HEK293 (cell line): ENCODE measurements around the gene SCGB1D2.

Experiments
- CTCF ChIA-PET: fragments of 350-600 bp; formaldehyde crosslinking; extraction: SDS; loops from one replicate; lab custom pipeline; 2021; ENCODE audit warnings: antibody characterized with exemption; lab: Yijun Ruan, JAX
- POLR2A ChIA-PET: fragments of 300-600 bp; formaldehyde crosslinking; extraction: SDS; loops from one replicate; lab custom pipeline; 2020; ENCODE audit warnings: antibody characterized with exemption, inconsistent platforms; lab: Yijun Ruan, JAX
- H3K27ac ChIP-seq: fragments of 200-500 bp; sonication (Bioruptor generic); 2 replicates; pipeline ENCODE4 v1.5.1; 2014; ENCODE audit warnings: low read depth, low read length, control low read depth, inconsistent platforms; ENCODE audit errors: extremely low read depth
- H3K36me3 ChIP-seq, 2 experiments: fragments of 200-500 bp in 1 of 2; sonication (Bioruptor generic) in 1 of 2; 1 replicate in 1 of 2; 2 replicates in 1 of 2; pipeline ENCODE4 v1.5.1; 2014 to 2017; ENCODE audit warnings: inconsistent platforms in 2 of 2, low read length in 2 of 2; ENCODE audit not compliant: control insufficient read depth in 2 of 2, insufficient read depth in 1 of 2
- H3K4me1 ChIP-seq: fragments of 200-500 bp; sonication (Bioruptor generic); 2 replicates; pipeline ENCODE4 v1.5.1; 2014; ENCODE audit warnings: mild to moderate bottlenecking, low read length, inconsistent platforms; ENCODE audit not compliant: control insufficient read depth, insufficient read depth
- H3K4me3 ChIP-seq: 2 replicates; pipeline ENCODE4 v1.5.1; 2011; ENCODE audit warnings: low read depth, mild to moderate bottlenecking, control low read depth, low read length, moderate library complexity
- H3K9me3 ChIP-seq: fragments of 200-500 bp; sonication (Bioruptor generic); 2 replicates; pipeline ENCODE4 v1.5.1; 2014; ENCODE audit warnings: low read depth, low read length, inconsistent platforms; ENCODE audit not compliant: control insufficient read depth, insufficient read depth
- HOXA7 ChIP-seq: sonication (generic); formaldehyde crosslinking; IDR thresholded peaks from 2 replicates; pipeline ENCODE4 v1.8.1; 2022; ENCODE audit warnings: missing genetic modification reagents, borderline replicate concordance
- KLF16 ChIP-seq: fragments of 450-650 bp; formaldehyde crosslinking; IDR thresholded peaks from 2 replicates; pipeline ENCODE4 v1.5.1; 2017; ENCODE audit warnings: missing biosample characterization, missing genetic modification characterization
- MYNN ChIP-seq: fragments of 450-650 bp; formaldehyde crosslinking; IDR thresholded peaks from 2 replicates; pipeline ENCODE4 v1.5.1; 2016; ENCODE audit warnings: missing biosample characterization, missing genetic modification characterization, borderline replicate concordance
- REPIN1 ChIP-seq: fragments of 450-650 bp; formaldehyde crosslinking; IDR thresholded peaks from 2 replicates; pipeline ENCODE4 v1.5.1; 2017; ENCODE audit warnings: missing biosample characterization, missing genetic modification characterization, low read depth
- ZFP69B ChIP-seq: fragments of 450-650 bp; formaldehyde crosslinking; IDR thresholded peaks from 2 replicates; pipeline ENCODE4 v1.5.1; 2016; ENCODE audit warnings: missing biosample characterization, missing genetic modification characterization
- ZNF140 ChIP-seq: fragments of 450-650 bp; formaldehyde crosslinking; IDR thresholded peaks from 2 replicates; pipeline ENCODE4 v1.5.1; 2016; ENCODE audit warnings: missing biosample characterization, missing genetic modification characterization
- ZNF146 ChIP-seq: fragments of 450-650 bp; formaldehyde crosslinking; IDR thresholded peaks from 2 replicates; pipeline ENCODE4 v1.5.1; 2016; ENCODE audit warnings: missing biosample characterization, missing genetic modification characterization
- ZNF350 ChIP-seq: fragments of 450-650 bp; formaldehyde crosslinking; IDR thresholded peaks from 2 replicates; pipeline ENCODE4 v1.5.0; 2017; ENCODE audit warnings: missing biosample characterization, mild to moderate bottlenecking, missing genetic modification characterization
- ZNF366 ChIP-seq: fragments of 450-650 bp; formaldehyde crosslinking; conservative IDR thresholded peaks from 2 replicates; pipeline ENCODE4 v1.5.1; 2016; ENCODE audit warnings: missing biosample characterization, missing genetic modification characterization
- ZNF558 ChIP-seq: fragments of 450-650 bp; formaldehyde crosslinking; IDR thresholded peaks from 2 replicates; pipeline ENCODE4 v1.5.1; 2016; ENCODE audit warnings: missing biosample characterization, missing genetic modification characterization
- ZNF610 ChIP-seq: fragments of 450-650 bp; formaldehyde crosslinking; IDR thresholded peaks from 2 replicates; pipeline ENCODE4 v1.5.1; 2016; ENCODE audit warnings: missing biosample characterization, missing genetic modification characterization, borderline replicate concordance
- ZNF664 ChIP-seq: fragments of 450-650 bp; formaldehyde crosslinking; IDR thresholded peaks from 2 replicates; pipeline ENCODE4 v1.5.1; 2016; ENCODE audit warnings: missing biosample characterization, missing genetic modification characterization
- ZNF776 ChIP-seq: fragments of 450-650 bp; formaldehyde crosslinking; IDR thresholded peaks from 2 replicates; pipeline ENCODE4 v1.5.0; 2017; ENCODE audit warnings: missing biosample characterization, missing genetic modification characterization, borderline replicate concordance
- ZNF791 ChIP-seq: fragments of 450-650 bp; formaldehyde crosslinking; IDR thresholded peaks from 2 replicates; pipeline ENCODE4 v1.5.1; 2016; ENCODE audit warnings: missing biosample characterization, missing genetic modification characterization
- ZSCAN30 ChIP-seq: fragments of 450-650 bp; IDR thresholded peaks from 2 replicates; pipeline ENCODE4 v1.5.1; 2018; ENCODE audit warnings: missing biosample characterization, mild to moderate bottlenecking, missing genetic modification characterization, moderate library complexity
- TF ChIP-seq, protein P1 (sequence below): fragments of 450-650 bp; IDR thresholded peaks from 2 replicates; pipeline ENCODE4 v1.5.1; 2018; ENCODE audit warnings: missing biosample characterization, mild to moderate bottlenecking, missing genetic modification characterization
- TF ChIP-seq, protein P2 (sequence below): fragments of 450-650 bp; formaldehyde crosslinking; IDR thresholded peaks from 2 replicates; pipeline ENCODE4 v1.5.1; 2016; ENCODE audit warnings: missing biosample characterization, missing genetic modification characterization
- TF ChIP-seq, protein P3 (sequence below): fragments of 450-650 bp; formaldehyde crosslinking; IDR thresholded peaks from 2 replicates; pipeline ENCODE4 v1.5.1; 2016; ENCODE audit warnings: missing biosample characterization, missing genetic modification characterization
- TF ChIP-seq, protein P4 (sequence below): fragments of 450-650 bp; formaldehyde crosslinking; IDR thresholded peaks from 2 replicates; pipeline ENCODE4 v1.5.1; 2016; ENCODE audit warnings: missing biosample characterization, missing genetic modification characterization
- TF ChIP-seq, protein P5 (sequence below): fragments of 450-650 bp; formaldehyde crosslinking; conservative IDR thresholded peaks from 2 replicates; pipeline ENCODE4 v1.5.1; 2016; ENCODE audit warnings: low read depth, missing biosample characterization, missing genetic modification characterization
- TF ChIP-seq, protein P6 (sequence below): fragments of 450-650 bp; formaldehyde crosslinking; IDR thresholded peaks from 2 replicates; pipeline ENCODE4 v1.5.1; 2016; ENCODE audit warnings: missing biosample characterization, missing genetic modification characterization

SCGB1D2 gene

DNA sequence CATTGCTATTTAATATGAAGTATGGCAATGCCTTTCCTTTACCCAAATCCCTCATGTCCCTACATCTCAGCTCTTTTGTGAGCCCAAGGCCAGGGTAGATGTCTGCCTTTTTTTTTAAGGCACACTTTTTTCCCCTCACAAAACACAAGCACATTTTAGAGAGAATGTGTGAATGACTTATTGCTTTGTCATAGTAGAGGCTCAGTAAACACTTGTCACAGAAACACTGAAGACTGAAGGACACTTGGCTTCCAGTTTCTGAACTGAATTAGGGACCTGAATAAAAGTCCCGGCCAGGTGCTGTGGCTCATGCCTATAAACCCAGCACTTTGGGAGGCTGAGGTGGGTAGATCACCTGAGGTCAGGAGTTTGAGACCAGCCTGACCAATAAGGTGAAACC lies 25.0 kb downstream of the SCGB1D2 start:
- Histone ChIP-seq H3K9me3 (no peaks in the 10 kb centered on the region), H3K27ac (no peak overlapping the region), H3K4me3 (no peak overlapping the region), H3K36me3 (no peaks in the 10 kb centered on the region), H3K4me1 (no peaks in the 10 kb centered on the region)
- CTCF ChIA-PET, result interaction anchor here (0.8 kb wide), 1 partner anchor 47 kb away, joined by 3 read pairs; no protein-coding TSS in a partner anchor
- TF ChIP-seq ZNF140 (tag by site-specific recombination) (no peak), ZNF350 (tag by site-specific recombination) (no peak), ZSCAN30 (no peak), ZNF664 (tag by site-specific recombination) (no peak), HOXA7 (CRISPR knock-in tag) (no peak)
- TF ChIP-seq, protein P1, sequence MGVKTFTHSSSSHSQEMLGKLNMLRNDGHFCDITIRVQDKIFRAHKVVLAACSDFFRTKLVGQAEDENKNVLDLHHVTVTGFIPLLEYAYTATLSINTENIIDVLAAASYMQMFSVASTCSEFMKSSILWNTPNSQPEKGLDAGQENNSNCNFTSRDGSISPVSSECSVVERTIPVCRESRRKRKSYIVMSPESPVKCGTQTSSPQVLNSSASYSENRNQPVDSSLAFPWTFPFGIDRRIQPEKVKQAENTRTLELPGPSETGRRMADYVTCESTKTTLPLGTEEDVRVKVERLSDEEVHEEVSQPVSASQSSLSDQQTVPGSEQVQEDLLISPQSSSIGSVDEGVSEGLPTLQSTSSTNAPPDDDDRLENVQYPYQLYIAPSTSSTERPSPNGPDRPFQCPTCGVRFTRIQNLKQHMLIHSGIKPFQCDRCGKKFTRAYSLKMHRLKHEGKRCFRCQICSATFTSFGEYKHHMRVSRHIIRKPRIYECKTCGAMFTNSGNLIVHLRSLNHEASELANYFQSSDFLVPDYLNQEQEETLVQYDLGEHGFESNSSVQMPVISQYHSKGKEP, result no peak
- TF ChIP-seq, protein P2, sequence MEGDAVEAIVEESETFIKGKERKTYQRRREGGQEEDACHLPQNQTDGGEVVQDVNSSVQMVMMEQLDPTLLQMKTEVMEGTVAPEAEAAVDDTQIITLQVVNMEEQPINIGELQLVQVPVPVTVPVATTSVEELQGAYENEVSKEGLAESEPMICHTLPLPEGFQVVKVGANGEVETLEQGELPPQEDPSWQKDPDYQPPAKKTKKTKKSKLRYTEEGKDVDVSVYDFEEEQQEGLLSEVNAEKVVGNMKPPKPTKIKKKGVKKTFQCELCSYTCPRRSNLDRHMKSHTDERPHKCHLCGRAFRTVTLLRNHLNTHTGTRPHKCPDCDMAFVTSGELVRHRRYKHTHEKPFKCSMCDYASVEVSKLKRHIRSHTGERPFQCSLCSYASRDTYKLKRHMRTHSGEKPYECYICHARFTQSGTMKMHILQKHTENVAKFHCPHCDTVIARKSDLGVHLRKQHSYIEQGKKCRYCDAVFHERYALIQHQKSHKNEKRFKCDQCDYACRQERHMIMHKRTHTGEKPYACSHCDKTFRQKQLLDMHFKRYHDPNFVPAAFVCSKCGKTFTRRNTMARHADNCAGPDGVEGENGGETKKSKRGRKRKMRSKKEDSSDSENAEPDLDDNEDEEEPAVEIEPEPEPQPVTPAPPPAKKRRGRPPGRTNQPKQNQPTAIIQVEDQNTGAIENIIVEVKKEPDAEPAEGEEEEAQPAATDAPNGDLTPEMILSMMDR (tag by site-specific recombination), result no peak
- POLR2A ChIA-PET, result no interaction called here

DNA sequence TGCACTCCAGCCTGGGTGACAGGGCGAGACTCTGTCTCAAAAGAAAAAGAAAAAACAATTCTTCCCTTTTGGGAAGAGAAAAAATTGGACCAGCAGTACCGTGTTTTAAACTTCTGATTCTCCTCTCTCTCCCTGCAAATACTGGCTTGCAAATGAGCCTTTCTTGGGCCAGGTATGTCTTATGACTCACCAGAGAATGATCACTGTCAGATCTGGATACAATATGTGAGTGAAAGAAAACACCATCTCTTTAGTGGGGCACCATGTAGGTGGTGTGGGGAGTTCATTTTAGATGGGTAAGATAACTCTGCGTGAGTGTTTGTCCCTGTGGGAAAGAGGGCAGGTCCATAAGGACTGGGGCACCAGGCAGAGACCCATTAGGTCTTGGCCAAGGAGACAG lies 25.5 kb downstream of the SCGB1D2 start:
- POLR2A ChIA-PET, result no interaction called here
- Histone ChIP-seq H3K4me1 (no peaks in the 10 kb centered on the region), H3K36me3 (no peaks in the 10 kb centered on the region), H3K9me3 (no peaks in the 10 kb centered on the region), H3K4me3 (no peak overlapping the region), H3K27ac (no peak overlapping the region)
- CTCF ChIA-PET, result no interaction called here
- TF ChIP-seq ZFP69B (tag by site-specific recombination) (no peak), ZNF558 (tag by site-specific recombination) (no peak), ZNF664 (tag by site-specific recombination) (no peak), MYNN (no peak), ZNF366 (tag by site-specific recombination) (no peak), ZNF146 (no peak), ZNF791 (no peak), ZNF776 (tag by site-specific recombination) (no peak), ZNF610 (no peak), REPIN1 (tag by site-specific recombination) (no peak), KLF16 (tag by site-specific recombination) (no peak)
- TF ChIP-seq, protein P3, sequence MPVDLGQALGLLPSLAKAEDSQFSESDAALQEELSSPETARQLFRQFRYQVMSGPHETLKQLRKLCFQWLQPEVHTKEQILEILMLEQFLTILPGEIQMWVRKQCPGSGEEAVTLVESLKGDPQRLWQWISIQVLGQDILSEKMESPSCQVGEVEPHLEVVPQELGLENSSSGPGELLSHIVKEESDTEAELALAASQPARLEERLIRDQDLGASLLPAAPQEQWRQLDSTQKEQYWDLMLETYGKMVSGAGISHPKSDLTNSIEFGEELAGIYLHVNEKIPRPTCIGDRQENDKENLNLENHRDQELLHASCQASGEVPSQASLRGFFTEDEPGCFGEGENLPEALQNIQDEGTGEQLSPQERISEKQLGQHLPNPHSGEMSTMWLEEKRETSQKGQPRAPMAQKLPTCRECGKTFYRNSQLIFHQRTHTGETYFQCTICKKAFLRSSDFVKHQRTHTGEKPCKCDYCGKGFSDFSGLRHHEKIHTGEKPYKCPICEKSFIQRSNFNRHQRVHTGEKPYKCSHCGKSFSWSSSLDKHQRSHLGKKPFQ (tag by site-specific recombination), result no peak
- TF ChIP-seq, protein P4, sequence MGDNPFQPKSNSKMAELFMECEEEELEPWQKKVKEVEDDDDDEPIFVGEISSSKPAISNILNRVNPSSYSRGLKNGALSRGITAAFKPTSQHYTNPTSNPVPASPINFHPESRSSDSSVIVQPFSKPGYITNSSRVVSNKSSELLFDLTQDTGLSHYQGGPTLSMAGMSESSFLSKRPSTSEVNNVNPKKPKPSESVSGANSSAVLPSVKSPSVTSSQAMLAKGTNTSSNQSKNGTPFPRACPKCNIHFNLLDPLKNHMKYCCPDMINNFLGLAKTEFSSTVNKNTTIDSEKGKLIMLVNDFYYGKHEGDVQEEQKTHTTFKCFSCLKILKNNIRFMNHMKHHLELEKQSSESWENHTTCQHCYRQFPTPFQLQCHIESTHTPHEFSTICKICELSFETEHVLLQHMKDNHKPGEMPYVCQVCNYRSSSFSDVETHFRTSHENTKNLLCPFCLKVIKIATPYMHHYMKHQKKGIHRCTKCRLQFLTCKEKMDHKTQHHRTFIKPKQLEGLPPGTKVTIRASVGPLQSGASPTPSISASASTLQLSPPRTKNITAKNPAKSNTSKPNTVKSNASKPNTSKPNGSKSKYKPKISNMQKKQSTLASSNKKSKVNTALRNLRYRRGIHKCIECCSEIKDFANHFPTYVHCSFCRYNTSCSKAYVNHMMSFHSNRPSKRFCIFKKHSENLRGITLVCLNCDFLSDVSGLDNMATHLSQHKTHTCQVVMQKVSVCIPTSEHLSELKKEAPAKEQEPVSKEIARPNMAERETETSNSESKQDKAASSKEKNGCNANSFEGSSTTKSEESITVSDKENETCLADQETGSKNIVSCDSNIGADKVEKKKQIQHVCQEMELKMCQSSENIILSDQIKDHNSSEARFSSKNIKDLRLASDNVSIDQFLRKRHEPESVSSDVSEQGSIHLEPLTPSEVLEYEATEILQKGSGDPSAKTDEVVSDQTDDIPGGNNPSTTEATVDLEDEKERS (tag by site-specific recombination), result no peak
- TF ChIP-seq, protein P5, sequence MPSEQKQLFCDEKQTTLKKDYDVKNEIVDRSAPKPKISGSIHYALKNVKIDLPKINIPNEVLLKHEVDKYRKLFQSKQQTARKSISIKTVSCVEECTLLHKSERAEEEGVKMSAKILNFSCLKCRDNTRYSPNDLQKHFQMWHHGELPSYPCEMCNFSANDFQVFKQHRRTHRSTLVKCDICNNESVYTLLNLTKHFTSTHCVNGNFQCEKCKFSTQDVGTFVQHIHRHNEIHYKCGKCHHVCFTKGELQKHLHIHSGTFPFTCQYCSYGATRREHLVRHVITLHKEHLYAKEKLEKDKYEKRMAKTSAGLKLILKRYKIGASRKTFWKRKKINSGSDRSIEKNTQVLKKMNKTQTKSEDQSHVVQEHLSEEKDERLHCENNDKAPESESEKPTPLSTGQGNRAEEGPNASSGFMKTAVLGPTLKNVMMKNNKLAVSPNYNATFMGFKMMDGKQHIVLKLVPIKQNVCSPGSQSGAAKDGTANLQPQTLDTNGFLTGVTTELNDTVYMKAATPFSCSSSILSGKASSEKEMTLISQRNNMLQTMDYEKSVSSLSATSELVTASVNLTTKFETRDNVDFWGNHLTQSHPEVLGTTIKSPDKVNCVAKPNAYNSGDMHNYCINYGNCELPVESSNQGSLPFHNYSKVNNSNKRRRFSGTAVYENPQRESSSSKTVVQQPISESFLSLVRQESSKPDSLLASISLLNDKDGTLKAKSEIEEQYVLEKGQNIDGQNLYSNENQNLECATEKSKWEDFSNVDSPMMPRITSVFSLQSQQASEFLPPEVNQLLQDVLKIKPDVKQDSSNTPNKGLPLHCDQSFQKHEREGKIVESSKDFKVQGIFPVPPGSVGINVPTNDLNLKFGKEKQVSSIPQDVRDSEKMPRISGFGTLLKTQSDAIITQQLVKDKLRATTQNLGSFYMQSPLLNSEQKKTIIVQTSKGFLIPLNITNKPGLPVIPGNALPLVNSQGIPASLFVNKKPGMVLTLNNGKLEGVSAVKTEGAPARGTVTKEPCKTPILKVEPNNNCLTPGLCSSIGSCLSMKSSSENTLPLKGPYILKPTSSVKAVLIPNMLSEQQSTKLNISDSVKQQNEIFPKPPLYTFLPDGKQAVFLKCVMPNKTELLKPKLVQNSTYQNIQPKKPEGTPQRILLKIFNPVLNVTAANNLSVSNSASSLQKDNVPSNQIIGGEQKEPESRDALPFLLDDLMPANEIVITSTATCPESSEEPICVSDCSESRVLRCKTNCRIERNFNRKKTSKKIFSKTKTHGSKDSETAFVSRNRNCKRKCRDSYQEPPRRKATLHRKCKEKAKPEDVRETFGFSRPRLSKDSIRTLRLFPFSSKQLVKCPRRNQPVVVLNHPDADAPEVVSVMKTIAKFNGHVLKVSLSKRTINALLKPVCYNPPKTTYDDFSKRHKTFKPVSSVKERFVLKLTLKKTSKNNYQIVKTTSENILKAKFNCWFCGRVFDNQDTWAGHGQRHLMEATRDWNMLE (tag by site-specific recombination), result no peak
- TF ChIP-seq, protein P6, sequence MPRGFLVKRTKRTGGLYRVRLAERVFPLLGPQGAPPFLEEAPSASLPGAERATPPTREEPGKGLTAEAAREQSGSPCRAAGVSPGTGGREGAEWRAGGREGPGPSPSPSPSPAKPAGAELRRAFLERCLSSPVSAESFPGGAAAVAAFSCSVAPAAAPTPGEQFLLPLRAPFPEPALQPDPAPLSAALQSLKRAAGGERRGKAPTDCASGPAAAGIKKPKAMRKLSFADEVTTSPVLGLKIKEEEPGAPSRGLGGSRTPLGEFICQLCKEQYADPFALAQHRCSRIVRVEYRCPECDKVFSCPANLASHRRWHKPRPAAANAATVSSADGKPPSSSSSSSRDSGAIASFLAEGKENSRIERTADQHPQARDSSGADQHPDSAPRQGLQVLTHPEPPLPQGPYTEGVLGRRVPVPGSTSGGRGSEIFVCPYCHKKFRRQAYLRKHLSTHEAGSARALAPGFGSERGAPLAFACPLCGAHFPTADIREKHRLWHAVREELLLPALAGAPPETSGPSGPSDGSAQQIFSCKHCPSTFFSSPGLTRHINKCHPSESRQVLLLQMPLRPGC (tag by site-specific recombination), result no peak
